Left ventricle myocardium inferior (tissue), 1 donor: ENCODE measurements around the gene KRTAP10-2. TPM values are rescaled to one million over a fixed set of nuclear protein-coding genes. Genes with fewer than 3 reads are reported as not detected.

Experiments
- DNase-seq: peaks from one replicate; pipeline ENCODE4 v3.0.0-alpha.2; 2020
- H3K27ac ChIP-seq: fragments of 200-600 bp; replicated peaks from 2 replicates; pipeline ENCODE4 v1.8.0; 2021
- H3K27me3 ChIP-seq: fragments of 200-600 bp; 2 replicates; pipeline ENCODE4 v1.8.0; 2021; ENCODE audit warnings: low read depth
- H3K36me3 ChIP-seq: fragments of 200-600 bp; 2 replicates; pipeline ENCODE4 v1.8.0; 2021
- H3K4me1 ChIP-seq: fragments of 200-600 bp; 2 replicates; pipeline ENCODE4 v1.8.0; 2021
- H3K4me3 ChIP-seq: fragments of 200-600 bp; 2 replicates; pipeline ENCODE4 v1.8.0; 2021; ENCODE audit warnings: mild to moderate bottlenecking, moderate library complexity
- H3K9me3 ChIP-seq: fragments of 200-600 bp; replicated peaks from 2 replicates; pipeline ENCODE4 v1.8.0; 2021
- intact Hi-C: fragments of 100-400 bp; cut with micrococcal nuclease; formaldehyde crosslinking; loops from one replicate; pipeline ENCODE4 v1.11.0; 2022
- total RNA-seq: library from RNA; stranded (reverse); fragmentation: NEBNext Ultra II Directional; extraction: Animal tissue kit (Norgen Biotek cat#: 25700); gene quantifications from one replicate; pipeline ENCODE4 v1.2.1, GENCODE V29; 2021
- TF ChIP-seq, protein P1 (sequence below): fragments of 200-600 bp; IDR thresholded peaks from 2 replicates; pipeline ENCODE4 v1.8.0; 2021; ENCODE audit warnings: antibody characterized with exemption, mild to moderate bottlenecking, borderline replicate concordance
- donor health status: DM: no; HTN: yes; CAD: no; lungs with severe emphysema.

Gene KRTAP10-2
- total RNA-seq, 1 donor from 2014 or later, result not detected

DNA sequence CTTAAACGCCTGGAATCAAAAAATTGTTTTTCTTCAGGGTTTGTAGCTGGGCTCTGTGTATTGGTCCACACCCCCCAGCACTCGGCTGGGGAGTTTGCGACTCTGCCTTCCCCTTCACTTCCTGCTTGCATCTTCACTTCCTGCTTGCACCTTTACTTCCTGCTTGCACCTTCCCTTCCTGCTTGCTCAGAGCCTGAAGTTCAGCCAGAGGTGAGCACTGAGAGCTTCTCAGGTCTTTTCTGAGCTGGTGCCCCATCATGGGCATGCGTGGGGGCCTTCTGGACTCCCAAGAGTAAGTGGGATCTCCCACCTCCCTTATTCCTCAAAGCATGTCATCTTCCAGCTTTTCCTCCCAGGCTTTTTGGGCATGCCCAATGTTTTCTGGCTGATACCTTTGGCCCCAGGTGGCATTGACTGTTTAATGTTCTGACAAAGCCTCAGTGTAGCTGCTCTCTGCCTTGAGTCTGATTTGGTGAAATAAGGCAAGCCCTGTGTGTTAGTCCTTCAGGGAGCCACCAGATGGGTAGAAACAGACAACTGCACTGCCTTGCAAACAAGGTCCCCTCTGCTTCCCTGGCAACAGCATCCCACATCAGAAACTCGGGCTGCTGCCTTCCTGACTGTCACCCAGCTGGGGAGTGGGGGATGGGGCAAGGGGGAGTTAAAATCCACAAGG is 3.5 kb downstream of the KRTAP10-2 start:
- Histone ChIP-seq H3K36me3 (no peaks in the 10 kb centered on the region), H3K27me3 (peaks cover 54% of the 10 kb centered on the region), H3K27ac (no peak overlapping the region), H3K4me1 (no peaks in the 10 kb centered on the region), H3K9me3 (peaks cover 22% of the 10 kb centered on the region), H3K4me3 (no peak overlapping the region)
- intact Hi-C loops, result no loop called here
- TF ChIP-seq, protein P1, sequence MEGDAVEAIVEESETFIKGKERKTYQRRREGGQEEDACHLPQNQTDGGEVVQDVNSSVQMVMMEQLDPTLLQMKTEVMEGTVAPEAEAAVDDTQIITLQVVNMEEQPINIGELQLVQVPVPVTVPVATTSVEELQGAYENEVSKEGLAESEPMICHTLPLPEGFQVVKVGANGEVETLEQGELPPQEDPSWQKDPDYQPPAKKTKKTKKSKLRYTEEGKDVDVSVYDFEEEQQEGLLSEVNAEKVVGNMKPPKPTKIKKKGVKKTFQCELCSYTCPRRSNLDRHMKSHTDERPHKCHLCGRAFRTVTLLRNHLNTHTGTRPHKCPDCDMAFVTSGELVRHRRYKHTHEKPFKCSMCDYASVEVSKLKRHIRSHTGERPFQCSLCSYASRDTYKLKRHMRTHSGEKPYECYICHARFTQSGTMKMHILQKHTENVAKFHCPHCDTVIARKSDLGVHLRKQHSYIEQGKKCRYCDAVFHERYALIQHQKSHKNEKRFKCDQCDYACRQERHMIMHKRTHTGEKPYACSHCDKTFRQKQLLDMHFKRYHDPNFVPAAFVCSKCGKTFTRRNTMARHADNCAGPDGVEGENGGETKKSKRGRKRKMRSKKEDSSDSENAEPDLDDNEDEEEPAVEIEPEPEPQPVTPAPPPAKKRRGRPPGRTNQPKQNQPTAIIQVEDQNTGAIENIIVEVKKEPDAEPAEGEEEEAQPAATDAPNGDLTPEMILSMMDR, result no peak
- no peak for DNase-seq

DNA sequence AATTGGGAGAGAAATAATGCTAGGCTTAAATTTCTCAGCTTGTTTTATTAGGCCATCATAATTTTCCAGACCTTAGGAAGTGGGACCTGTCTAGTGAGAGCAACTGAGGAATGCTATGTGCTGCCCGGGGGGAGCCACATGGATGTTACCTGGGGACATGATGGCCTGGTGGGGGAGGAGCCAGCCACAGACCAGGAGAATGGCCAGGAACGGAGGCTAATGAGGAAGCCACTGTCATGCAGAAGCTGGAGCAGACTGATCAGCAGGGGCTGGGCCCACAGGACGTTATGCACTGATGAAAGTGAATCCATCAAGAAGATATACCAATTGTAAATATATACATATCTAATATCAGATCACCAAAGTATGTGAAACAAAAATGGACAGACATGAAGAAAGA is 6.7 kb downstream of the KRTAP10-2 start:
- no peaks in the 10 kb centered on the region for H3K4me1 ChIP-seq
- DNase-seq, result no peak
- H3K36me3 ChIP-seq, result no peaks in the 10 kb centered on the region
- no peak overlapping the region for H3K27ac ChIP-seq
- peaks cover 25% of the 10 kb centered on the region for H3K27me3 ChIP-seq
- peaks cover 29% of the 10 kb centered on the region for H3K9me3 ChIP-seq
- TF ChIP-seq, protein P1, result no peak
- no peak overlapping the region for H3K4me3 ChIP-seq
- intact Hi-C loops, result no loop called here

DNA sequence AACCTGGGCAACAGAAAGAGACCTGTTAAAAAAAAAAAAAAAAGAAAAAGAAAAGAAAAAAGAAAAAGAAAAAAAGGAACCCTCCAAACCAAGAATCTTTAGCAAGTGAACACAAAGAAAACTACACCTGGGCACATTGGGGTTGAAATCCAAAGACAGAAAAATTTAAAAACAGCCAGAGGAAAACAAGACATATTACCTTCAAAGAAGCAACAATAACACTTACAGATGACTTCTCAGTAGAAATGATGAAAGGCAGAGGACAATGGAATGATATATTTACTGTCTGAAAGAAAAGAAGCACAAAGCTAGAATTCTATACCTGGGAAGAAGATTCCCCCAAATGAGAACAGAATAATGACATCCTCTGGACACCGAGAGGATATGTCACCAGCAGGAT is 8.6 kb downstream of the KRTAP10-2 start:
- Histone ChIP-seq H3K9me3 (peaks cover 29% of the 10 kb centered on the region), H3K4me1 (no peaks in the 10 kb centered on the region)
- intact Hi-C loops, result no loop called here

DNA sequence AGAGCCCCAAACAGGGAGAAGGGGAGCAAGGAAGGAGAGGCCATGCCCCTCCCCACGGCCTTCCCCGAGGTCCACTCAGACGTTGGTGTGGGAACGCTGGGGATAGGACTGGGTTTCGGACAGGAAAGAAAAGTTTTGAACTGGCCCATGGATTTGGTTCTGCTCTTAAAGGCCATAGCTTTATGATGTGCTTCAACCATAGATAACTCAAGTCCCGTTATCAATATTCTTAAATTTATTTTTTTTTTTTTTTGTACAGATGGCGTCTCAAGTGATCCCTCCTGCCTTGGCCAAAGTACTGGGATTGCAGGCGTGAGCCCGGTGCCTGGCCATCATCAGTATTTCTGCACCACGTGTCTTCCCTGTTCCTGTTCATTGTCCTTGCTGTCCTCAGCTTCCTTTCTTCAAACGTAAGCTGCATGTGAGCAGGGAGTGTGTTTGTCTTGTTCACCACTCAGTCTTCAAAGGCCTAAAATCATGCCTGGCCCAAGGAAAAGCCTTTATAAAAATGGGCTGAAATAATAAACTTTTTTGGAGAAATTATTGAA is 10.5 kb downstream of the KRTAP10-2 start:
- no peaks in the 10 kb centered on the region for H3K4me1 ChIP-seq
- TF ChIP-seq, protein P1, result no peak
- no peak overlapping the region for H3K4me3 ChIP-seq
- no peak for DNase-seq
- intact Hi-C loops, result no loop called here
- H3K9me3 ChIP-seq, result peaks cover 12% of the 10 kb centered on the region
- H3K27ac ChIP-seq, result no peak overlapping the region
- H3K36me3 ChIP-seq, result no peaks in the 10 kb centered on the region
- H3K27me3 ChIP-seq, result peaks cover 9% of the 10 kb centered on the region

More for the DNA sequence above, 8.6 kb downstream of the KRTAP10-2 start:
- Histone ChIP-seq H3K36me3 (no peaks in the 10 kb centered on the region), H3K27ac (no peak overlapping the region), H3K4me3 (no peak overlapping the region), H3K27me3 (peaks cover 15% of the 10 kb centered on the region)
- DNase-seq, result no peak
- TF ChIP-seq, protein P1, result no peak

DNA sequence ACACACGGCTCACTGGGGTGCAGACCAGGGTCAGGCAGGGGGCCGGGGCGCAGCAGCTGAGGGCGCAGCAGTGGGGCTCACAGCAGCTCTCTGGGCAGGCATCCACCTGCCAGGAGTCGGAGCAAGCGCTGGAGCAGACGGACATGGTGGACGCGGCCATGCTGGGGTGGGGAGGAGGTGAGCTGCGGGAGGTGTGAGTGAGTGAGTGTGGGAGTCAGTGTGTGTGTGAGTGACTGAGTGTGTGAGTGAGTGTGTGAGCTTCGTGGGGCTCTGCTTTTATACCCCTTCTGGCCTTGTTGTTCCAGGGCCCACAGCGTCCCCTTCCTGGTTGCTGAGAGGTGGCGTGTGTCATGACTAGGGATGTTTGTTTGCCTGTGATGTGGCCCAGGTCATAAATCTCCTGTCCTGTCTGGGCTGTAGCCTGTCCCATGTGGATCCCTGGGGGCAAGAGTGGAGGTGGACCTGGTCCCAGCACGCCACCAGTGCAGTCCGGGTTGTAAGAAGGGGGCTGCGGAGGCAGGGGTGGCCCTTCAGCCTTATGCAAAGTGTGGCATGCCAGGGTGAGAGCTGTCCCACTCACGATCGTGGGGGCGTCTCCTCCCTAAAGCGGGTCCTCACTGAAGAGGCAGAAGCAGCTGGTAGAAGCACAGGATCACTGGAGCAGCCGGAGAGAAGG is 11.2 kb downstream of the KRTAP10-2 start, which contains the start of gene KRTAP10-1:
Gene KRTAP10-1 (minus strand): TSS at position 205 of the 676 bp plus-strand sequence. CDS start 45 bp downstream, at position 160.
- Histone ChIP-seq H3K9me3 (peaks cover 9% of the 10 kb centered on the region), H3K4me1 (no peaks in the 10 kb centered on the region), H3K27ac (no peak within 1 kb of the TSS), H3K36me3 (no peaks in the 10 kb centered on the region), H3K4me3 (no peak within 1 kb of the TSS), H3K27me3 (peaks cover 9% of the 10 kb centered on the region)
- TF ChIP-seq, protein P1, result no peak
- no peak for DNase-seq
- intact Hi-C loops, result no loop called here
